Stimulated activated CD4-positive, alpha-beta T cell treated with anti-CD3 and anti-CD28 coated beads, Interleukin-1b, Interleukin-23, amount 100 ng/mL, for 4 hours (primary cell): ENCODE measurements around the gene CUL4B.
A peak's percentile ranks its signal among the peaks of the same experiment; 100 is the strongest.
"Not testable (repeated sequence)": the region's sequence is repeated elsewhere in the genome, so short reads cannot be mapped to it uniquely, and the experiment has no call there.

Source experiments
- DNase-seq, 2 donors: peaks; one replicate each; pipeline ENCODE4 v3.0.0-alpha.2; 2020; ENCODE audit warnings: low read depth in 2 of 2

CUL4B gene

DNA sequence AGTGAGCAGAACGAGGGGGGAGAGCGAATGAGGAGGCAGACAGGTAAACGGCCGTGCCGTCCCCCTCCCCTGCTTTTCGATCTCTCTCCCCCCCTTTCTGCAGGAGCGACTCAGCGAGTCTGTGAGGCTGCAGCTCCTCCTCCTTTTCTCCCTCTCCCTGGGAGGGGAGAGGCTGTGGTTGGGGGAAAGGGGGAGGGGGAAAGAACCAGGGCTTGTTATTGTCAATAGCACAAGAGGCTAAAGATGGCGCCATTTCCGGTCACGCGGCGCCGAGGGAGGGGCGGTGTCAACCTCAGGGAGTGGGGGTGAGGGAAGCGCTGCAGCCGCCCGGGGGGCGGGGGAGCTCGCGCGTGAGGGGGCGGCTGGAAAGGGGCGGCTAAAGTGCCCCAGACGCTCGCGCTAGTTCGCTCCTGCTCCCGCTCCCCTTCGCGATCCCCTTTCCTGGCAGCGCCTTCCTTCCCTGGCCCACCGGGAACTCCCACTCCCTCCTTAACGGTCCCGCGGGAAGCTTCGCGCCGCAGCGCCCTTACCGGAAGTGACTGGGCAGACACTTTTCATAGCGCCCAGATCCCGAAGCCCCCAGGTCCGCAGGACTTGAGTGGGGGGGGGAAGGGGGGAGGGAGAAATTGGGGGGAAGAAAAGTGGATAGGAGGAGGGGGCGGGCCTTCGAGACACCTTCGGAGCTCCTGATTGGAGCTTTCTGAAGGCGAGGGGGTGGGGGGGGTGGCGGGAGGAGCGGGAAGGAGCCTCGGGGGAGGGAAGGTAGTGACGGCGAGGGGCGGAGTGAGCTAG lies at the start of gene CUL4B:
CUL4B (minus strand) TSS at position 121 of the 792 bp plus-strand sequence. CDS start 324 bp downstream, outside the sequence.
- peak; percentile 76 to 81 for DNase-seq

DNA sequence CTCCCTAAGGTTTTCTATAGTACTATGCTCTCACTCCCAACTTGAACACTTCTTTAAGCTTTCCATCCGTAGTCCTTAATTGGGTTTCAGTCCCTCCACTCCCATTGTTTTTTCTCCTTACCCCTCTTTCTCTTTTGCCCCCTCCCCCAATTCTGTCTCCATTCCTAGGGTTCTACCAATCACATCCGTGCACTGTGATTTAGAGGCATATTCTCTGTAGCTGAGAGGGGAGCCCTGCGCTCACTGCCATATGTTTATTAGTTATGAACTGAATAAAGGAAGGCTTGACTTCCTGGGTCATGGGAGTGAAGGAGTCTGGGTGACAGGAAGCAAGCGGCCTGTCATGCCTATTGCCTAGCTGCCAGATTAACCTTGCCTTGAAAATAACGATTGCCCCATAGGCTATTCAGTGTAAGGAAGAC lies 43.6 kb upstream of the CUL4B start:
- DNase-seq, result no peak

DNA sequence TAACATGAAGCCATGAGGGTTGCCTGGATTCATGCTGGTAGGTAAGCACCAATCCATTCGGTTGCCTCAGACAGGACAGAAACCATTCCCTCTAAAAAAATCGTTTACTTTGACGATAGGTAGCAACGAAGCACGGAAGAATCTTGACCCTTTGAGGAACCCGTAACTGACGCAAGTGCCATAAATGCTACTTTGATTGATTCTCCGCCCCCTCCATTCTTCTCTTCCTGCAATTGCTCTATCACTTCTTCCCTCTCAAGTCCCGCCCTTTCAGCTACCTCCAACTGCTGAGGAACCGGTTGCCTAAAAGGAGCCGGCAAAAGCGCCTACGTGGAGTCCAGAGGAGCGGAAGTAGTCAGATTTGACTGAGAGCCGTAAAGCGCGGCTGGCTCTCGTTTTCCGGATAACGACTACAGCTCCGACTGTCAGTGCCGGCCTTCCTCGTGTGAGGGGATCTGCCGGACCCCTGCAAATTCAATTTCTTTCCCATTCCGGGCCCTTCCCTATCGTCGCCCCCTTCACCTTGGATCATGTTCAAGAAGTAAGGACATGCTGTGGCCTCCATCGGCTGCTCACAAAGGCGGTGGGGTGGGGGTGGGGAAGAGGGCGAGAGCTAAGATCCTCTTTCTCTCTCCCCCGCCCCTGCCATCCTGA lies 43.1 kb upstream of the CUL4B start, which contains the start of gene MCTS1:
MCTS1 (plus strand) TSS at position 395 of the 654 bp plus-strand sequence; CDS start at position 531, 136 bp downstream.
- DNase-seq, result peak; percentile 52 to 54

DNA sequence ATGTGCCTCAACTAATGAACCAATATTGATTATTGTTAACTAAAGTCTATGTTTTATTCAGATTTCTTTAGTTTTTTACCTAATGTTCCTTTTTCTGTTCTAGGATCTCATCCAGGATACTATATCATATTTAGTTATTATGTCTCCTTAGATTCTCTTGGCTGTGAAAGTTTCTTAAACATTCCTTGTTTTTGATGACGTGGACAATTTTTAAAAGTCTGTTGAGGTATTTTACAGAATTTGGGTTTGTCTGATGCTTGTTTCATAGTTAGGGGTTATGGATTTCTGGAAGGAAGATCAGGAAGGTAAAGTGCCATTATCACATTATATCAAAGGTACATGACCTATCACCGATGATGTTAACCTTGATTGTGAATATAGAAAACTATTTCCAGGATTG lies 24.9 kb upstream of the CUL4B start:
- DNase-seq, result no peak

DNA sequence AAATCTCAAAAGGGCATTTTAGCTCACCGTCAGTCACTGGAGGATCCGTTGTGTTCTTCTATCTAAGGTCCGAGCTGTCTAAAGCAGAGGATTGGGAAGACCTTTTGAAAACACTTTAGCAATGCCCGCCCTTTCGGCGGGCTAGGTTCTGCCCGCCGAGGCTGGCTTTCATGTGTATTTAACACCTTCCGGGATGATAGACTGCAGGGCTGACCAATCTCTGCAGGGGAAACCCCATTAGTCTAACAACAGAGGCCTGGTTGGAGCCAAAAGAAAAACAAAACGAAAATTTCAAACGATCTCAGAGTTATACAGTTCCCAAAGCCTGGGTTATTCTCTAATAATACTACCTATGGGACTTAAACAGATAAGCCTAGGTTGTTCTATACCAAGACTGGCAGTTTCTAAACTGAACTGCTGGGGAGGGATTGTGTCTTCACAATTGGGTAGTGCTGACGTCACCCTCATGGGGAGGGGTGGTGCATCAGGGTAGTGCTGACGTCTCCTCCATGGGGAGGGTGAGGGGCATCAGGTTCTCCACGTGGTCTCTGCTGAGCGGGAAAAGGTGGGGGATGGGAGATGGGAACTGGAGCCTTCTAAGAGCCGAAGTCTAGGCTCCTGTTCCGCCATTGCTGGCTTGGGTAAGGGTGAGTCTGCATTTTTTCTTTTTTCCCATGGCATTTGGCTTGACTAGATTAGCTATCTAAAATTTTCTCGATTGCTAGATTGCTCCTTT lies 14.8 kb upstream of the CUL4B start:
- DNase-seq, result no peak

DNA sequence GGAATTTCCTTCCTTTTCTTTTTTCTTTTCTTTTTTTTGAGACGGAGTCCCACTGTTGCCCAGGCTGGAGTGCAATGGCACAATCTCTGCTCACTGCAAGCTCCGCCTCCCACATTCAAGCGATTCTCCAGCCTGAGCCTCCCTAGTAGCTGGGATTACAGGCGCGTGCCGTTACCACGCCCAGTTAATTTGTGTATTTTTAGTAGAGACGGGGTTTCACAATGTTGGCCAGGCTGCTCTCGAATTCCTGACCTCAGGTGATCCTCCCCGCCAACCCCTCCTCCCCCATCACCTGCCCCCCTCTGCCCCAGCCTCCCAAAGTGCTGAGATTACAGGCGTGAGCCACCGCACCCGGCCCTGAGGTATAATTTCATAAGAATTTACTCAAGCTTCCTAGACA lies 13.0 kb upstream of the CUL4B start:
- not testable (repeated sequence) for DNase-seq

DNA sequence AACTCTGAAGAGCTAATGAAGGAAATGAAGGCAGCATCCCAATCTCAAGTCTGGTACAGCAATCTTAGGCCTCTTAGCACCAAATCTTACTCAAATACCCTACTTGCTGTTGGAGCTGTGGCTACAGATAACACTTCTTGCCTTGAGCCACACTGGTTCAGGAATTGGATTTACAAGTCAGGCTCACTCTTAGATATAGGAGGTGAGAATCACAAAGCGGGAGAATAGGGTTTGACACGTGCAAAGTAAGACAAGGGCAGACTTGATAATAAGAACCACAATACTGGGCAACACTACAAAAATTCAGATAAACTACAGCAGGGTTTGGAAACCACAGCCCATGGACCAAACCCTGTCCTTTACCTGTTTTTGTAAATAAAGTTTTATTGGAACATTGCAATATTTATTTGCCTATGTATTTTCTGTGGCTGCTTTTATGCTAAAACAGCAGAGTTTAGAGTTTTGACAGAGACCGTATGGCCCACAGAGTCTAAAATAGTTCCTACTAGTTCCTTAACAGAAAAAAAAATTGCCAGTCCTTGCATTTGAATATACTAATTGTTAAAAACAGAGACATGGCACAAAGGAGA lies 9.3 kb upstream of the CUL4B start:
- DNase-seq, result no peak

DNA sequence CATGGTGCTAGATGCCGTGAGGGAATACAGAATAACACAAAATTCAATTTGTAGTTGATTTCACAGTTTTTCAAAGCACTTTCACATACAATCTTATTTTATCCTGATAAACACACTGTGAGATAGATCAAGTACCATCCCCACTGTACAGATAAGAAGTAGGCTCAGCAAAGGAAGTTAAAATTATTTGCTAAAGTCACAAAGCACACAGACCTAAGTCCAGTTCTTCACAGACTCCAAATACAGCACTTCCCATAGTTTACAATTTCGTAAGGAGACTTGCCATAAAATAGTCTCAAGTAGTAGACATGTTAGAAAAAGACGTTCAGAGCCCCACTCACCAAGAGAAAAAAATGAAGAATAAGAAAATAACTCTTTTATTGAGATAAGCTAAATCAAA lies 7.8 kb upstream of the CUL4B start:
- no peak for DNase-seq

DNA sequence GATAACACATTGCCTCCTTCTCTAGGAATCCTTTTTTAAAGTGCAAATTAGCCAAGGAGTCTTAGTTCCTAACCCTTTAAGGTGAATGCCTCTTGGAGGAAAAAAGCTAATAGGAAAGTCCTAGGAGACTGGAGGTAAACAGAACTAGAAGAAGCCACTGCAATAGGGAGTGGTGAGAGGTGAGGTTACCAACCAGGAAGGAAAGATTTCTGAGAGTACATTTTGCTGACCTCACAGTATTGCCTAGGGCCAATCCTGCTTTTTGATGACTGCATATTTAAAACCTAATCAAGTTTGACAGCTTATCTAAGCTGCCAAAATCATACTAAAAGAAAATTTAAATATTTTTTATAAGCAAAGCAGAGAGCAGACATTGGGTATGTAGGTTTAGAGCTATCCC lies 7.3 kb upstream of the CUL4B start:
- no peak for DNase-seq

DNA sequence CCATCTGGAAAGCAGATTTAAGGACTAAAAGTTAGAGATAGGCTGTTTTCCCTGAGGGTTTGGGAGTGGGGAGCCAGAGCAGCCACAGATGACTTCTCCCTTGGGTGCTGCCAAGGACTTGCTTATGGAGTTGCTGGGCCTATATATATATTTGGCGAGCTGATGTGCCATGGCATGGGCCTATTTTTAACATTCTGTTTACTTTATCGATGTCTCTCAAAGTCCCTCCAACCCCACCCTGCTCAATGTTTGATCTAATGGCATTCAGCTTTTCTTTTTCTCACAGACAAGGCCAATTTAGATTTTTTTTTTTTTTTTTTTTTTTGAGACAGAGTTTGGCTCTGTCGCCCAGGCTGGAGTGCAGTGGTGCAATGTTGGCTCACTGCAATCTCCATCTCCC lies 6.1 kb upstream of the CUL4B start:
- DNase-seq, result no peak

DNA sequence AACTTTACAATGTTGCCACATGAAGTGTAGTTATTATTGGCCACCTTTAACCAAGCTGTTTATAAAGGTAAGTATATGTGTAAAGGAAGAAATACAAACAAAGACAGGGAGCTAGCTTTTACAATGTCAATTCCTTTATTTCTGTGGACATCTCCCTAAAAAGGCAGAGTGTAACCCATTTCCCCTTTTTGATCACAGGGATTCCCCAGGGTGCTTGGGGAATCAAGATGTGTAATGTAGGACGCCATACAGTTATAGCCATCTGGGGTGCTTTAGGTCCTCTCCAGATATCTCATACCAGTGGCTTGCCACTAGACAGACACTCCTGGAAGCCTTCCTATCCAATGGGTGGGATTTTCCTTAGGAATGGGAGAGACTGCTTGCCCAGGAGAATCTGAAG lies 4.2 kb upstream of the CUL4B start:
- no peak for DNase-seq

DNA sequence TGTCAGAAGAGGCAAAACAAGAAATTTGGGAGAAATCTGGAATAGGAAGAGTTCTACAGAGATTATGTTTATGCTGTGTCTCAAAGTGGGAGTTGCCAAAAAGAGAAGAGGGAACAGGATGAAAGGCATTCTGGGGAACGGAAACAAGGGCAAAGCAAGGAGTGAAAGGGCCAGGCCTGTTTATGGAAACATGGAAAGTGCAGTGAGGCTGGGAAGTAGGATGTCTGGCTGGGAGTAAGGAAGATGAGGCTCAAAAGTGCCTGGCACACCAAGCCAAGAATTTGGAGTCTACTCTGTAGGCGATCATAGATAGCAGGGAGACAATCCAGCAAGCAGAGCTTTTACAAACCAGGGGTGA lies 1.8 kb upstream of the CUL4B start:
- no peak for DNase-seq

DNA sequence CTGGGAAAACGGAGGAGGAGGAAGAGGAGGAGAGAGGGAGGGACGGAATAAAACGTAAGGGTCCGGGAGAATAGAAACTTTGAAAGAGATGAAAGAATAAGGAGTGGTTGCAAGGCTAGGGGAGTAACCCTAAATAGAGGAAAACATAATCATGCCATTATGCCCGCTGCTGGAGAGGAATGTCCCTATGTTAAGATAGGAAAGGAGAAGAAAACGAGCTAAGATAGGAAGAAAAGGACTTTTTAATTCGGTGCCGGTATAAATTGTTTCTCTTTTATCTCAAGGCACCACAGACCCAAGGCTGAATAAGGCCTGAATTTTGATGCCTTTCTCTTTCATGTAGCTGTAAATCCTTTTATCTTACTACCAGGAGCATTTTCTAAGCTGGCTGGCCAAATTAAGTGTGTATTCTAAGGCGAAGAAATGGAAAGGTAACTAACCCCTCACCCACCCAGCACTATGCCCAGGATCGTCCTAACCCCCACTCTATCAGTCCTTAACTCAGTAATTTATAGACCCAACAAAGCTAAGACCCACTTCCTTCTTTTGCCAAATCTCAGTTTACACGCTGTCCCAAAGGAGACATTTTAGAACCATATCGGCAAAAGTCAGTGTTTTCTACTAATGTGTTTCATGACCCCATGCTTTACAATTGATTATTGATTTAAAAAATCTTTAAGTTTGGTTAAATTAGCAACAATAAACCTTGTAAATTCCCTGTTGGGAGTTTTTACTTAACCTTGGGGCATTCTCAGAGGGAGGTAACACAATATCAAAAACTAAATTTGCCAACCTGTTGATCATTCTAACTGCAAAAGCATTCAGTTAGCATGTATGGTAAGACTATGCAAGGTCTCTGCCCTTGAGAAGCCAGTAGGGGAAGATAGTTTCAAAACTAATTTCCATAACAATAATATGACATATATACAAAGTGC lies 1.1 kb upstream of the CUL4B start:
- DNase-seq, result no peak

DNA sequence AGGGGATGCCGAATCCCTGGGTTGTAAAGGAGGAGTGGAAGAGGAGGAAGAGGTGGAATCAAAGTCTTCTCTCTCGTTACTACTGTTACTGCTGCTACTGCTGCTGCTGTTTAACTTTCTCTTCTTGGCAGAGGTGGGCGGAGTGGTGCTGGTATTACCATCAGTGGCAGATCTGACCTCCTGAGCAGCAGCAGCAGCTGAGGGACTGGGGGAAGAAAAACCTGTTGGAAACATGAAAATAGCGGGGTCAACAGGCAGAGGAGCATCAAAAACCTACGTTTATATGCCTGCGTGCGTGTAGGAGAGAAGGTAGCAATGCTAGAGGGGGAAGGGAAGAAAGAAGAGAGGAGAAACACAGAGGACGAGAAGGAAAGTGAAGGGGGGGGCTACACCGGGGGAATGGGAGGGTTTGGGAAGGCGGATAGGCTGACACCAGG lies 339 bp downstream of the CUL4B start:
- DNase-seq, result peak; percentile 7 to 9

DNA sequence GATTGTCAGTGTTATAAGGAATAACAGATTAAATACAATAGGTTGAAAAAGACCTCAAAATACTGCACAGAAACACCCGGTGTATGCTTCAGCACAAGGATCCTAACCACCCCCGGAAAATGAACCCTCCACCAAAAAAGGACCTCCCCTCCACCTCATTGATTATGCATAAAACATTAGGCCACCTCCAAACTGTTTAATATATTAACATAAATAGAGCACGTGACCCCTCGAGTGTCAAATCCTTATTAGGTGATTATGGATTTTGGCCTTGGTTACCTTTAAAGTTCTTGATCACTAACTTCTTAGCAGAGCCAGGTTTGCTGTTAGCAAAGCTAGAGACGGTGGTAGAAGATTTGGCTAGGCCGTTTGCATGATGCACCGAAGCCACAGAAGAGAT lies 958 bp downstream of the CUL4B start:
- DNase-seq, result no peak

DNA sequence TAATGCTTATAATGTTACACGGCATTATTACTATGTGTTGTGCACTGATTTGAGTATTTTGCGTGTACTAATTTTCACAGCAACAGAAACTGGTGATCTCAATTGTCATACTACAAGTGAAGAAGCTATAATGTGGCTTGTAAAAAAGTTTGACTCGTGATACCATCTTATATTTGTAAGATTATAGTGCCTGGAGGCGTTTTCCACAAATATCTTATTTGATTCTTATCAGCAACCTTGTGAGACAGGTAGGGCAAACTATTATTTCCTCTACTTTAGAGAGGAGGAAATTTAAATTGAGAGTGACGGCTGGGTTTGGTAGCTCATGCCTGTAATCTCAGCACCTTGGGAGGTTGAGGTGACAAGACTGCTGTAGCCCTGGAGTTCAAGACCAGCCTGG lies 4.5 kb downstream of the CUL4B start:
- no peak for DNase-seq

DNA sequence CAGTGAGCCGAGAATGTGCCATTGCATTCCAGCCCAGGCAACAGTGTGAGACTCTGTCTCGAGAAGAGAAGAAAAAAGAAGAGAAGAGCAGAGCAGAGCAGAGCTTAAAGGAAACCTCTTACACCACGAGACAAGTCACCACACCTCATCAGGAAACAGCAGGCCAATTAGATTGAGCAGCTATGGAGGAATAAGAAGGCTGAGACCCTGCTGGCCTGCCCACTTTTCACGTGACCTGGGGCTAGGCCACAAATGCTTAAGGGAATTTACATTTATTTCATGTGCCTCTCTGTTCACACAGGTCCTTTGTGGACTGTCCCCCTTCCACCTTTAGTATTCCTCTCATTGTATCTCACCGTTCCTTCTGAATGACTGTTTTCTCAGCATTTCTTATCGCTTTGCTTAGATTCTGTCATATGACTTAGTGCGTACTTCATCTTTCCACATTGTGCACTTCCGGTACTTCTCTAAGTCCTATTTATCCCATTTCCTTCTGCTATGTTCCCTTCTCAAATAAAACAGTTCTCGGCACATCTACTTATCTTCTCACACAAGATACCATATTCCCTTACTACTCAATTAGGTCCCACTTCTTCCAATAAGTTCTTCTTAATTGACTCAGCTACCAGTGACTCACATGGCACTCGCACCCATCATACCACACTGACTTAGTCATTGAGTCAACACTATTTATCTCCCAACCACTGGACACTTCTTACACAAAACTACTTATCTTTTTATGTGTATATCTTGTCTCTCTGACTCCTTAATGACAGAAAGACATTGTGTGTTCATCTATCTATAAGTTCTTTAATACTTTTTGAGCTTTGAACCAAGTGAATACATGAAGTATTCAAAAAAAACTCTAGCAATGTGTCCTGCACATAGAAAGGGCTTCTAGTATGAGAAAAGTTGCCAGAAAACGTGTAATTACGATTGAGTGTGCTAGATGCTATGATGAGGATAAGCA lies 11.0 kb downstream of the CUL4B start:
- no peak for DNase-seq

DNA sequence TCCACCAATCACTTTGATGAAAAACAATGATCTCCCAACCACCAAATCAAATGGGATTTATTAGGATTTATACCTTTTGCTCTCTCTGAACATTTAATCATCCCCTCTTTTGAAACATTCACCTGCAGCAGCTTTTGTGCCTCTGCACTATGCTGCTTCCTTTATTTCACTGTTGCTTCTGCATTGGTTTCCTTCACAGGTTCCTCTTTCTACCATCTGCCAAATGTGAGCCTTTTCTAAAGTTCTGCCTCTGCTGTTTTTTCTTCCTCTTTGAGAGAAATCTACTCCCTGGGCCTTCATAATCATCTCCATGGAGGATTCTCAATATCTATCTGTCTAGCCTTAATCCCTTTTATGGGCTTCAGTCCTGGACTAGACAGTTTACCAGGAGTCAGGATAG lies 24.7 kb downstream of the CUL4B start:
- no peak for DNase-seq

DNA sequence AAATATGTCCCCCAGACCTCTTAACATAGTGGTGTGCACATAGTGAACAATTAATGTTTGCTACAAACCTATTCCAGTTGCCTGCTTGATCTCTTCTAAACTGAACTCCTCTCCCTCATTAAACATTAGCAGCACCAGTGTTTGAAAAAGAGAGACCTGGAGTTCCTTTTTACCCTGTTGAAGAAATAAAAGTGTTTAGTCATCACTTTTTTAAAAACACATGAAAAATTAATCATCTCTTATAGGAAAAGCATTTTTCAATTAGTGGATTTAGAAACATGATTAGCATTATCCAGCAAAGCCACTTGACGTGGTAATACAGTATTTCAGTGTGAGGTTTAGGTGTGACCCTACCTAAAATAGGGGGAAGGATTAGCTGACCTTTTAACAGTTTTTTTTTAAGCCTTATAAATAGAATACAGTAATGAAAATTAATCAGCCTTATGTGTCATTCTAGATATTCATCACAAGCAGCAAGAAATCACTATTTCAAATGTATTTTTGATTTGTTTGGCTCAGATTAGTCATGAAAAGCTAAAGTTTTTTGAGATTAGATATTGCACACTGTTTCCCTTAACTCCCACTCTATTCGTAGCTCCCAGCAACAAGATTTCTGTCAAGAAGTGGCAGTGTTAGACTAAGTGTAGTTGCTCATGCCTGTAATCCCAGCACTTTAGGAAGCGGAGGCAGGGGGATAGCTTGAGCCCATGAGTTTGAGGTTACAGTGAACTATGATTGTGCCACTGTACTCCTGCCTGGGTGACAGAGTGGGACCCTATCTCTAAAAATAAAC lies 26.2 kb downstream of the CUL4B start:
- DNase-seq, result no peak
